ENCODE results near the gene SYNPR.

SYNPR gene

GRCh38 chr3:63559884-63560283 lies 281.8 kb downstream of the SYNPR start:
- no peak for DNase-seq

GRCh38 chr3:63561879-63562278 lies 283.8 kb downstream of the SYNPR start:
- no peak for DNase-seq

GRCh38 chr3:63562323-63562722 lies 284.2 kb downstream of the SYNPR start:
- no peak for DNase-seq

- DNase-seq, result no peak
These were observed 285.5 kb downstream of the SYNPR start for GRCh38 chr3:63563572-63563971.

- DNase-seq, result no peak
These were observed 287.1 kb downstream of the SYNPR start for GRCh38 chr3:63565220-63565619.

GRCh38 chr3:63571682-63572081 lies 293.6 kb downstream of the SYNPR start:
- no peak for DNase-seq

GRCh38 chr3:63576846-63577245 lies 298.7 kb downstream of the SYNPR start:
- DNase-seq, result peak; percentile 10 to 96 (median 71)

GRCh38 chr3:63578858-63579257 lies 300.8 kb downstream of the SYNPR start:
- no peak for DNase-seq

- DNase-seq, result peak in 1 of 3 experiments; percentile 38
These were observed 302.0 kb downstream of the SYNPR start for GRCh38 chr3:63580151-63580550.

- no peak for DNase-seq
These were observed 304.9 kb downstream of the SYNPR start for GRCh38 chr3:63582943-63583500.

- no peak for DNase-seq
These were observed 306.6 kb downstream of the SYNPR start for GRCh38 chr3:63584681-63585080.

- DNase-seq, result no peak
These were observed 307.8 kb downstream of the SYNPR start for GRCh38 chr3:63585927-63586326.

GRCh38 chr3:63588895-63589294 lies 310.8 kb downstream of the SYNPR start:
- no peak for DNase-seq

GRCh38 chr3:63593779-63594178 lies 315.7 kb downstream of the SYNPR start:
- DNase-seq, result no peak

- no peak for DNase-seq
These were observed 317.1 kb downstream of the SYNPR start for GRCh38 chr3:63595221-63595620.

GRCh38 chr3:63597019-63597418 lies 318.9 kb downstream of the SYNPR start:
- no peak for DNase-seq

- peak in 1 of 3 experiments; percentile 21 for DNase-seq
These were observed 329.6 kb downstream of the SYNPR start for GRCh38 chr3:63607716-63608115.

- DNase-seq, result no peak
These were observed 331.3 kb downstream of the SYNPR start for GRCh38 chr3:63609408-63609807.

- no peak for DNase-seq
These were observed 331.7 kb downstream of the SYNPR start for GRCh38 chr3:63609834-63610233.

GRCh38 chr3:63611382-63611781 lies 333.3 kb downstream of the SYNPR start:
- no peak for DNase-seq

GRCh38 chr3:63613561-63613960 lies 335.5 kb downstream of the SYNPR start:
- no peak for DNase-seq

- DNase-seq, result no peak
These were observed 339.3 kb downstream of the SYNPR start for GRCh38 chr3:63617391-63617790.

- DNase-seq, result peak; percentile 5 to 71 (median 37)
These were observed 346.9 kb downstream of the SYNPR start for GRCh38 chr3:63624941-63625560.

- no peak for DNase-seq
These were observed 353.6 kb downstream of the SYNPR start for GRCh38 chr3:63631670-63632069.

GRCh38 chr3:63635186-63635585 lies 357.1 kb downstream of the SYNPR start:
- no peak for DNase-seq

All from NCI-H1417 (cell line).